Central memory CD4-positive, alpha-beta T cell (primary cell): ENCODE measurements around the gene BRAT1.
"Not testable (repeated sequence)": the region's sequence is repeated elsewhere in the genome, so short reads cannot be mapped to it uniquely, and the experiment has no call there.

Experiments
- DNase-seq: peaks from one replicate; pipeline ENCODE4 v3.0.0; 2022
- total RNA-seq, 3 experiments: gene quantifications; one replicate each; lab custom pipeline; 2026; lab: John Stamatoyannopoulos, UW

Gene BRAT1
- total RNA-seq, result 67.2 to 86.4 (median 68.9) reads per million in 3 experiments

DNA sequence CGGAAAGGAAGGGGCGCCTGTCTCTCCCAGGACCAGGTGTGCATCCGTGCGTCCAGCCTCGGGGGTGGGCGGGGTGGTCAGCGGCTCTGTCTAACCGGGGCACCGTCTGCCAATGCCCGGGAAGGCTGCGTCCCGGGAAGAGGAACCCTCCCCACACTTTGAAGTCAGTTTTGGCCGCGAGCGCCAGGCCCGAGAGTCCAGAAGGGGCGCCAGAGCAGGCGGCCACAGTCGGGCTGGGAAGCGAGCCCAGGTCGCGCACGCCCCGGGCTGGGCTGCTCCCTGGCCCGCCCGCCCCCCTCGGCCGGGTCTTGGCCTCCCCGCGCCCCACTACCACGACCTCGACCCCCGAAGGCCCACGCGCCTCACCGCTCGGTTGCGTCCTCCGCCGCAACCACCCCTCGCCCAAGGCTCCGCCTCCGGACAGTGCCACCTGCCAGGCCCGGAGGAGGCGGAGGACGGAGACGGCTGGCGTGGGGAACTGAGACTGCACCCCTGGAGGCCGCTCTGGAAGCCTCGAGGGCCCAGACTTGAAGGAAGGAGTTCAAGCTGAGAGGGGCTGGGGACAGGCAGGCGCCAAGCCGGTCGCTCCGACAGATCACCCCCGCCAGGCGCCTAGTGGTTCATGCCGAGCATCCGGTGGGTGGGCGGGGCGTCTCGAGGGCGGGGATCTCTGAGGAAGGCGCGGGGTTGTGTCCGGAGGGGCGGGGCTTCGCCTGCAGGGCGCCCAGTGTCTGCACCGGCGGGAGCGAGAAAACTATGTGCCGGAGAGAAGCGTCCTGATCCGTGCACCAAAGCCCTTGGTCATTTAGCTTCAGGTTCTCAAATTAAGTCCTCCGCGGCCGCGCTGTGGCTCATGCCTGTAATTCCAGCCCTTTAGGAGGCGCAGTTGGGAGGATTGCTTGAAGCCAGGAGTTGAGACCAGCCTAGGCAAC is at the start of gene BRAT1:
BRAT1 (minus strand) TSS at position 404 of the 932 bp plus-strand sequence. CDS start 1,093 bp downstream, outside the sequence.
- DNase-seq, result peak; percentile 89

GRCh38 chr7:2604608-2605174 is 49.4 kb upstream of the BRAT1 start:
- DNase-seq, result no peak

GRCh38 chr7:2603044-2603965 is 48.0 kb upstream of the BRAT1 start:
- no peak for DNase-seq

GRCh38 chr7:2602406-2603043 is 47.2 kb upstream of the BRAT1 start:
- no peak for DNase-seq

GRCh38 chr7:2601907-2602306 is 46.6 kb upstream of the BRAT1 start:
- DNase-seq, result no peak

DNA sequence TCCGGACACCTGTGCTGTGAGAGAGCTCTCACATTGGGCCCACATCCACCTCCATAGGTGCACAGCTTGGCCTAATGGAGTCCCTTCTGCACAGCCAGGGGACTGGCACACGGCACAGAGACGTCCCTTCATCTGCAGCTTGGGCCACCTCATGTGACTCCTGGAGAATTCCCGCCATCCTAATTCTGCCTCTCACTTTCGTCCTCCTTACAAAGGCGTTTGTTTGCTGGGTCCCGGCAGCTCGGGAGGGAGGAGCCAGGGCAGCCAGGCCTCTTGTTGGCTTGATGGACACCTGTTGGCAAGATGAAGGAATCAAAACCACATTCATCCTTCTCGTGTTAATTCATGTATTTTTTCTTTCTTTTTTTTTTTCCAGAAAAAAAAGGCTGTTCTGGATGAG is 45.7 kb upstream of the BRAT1 start:
- no peak for DNase-seq

DNA sequence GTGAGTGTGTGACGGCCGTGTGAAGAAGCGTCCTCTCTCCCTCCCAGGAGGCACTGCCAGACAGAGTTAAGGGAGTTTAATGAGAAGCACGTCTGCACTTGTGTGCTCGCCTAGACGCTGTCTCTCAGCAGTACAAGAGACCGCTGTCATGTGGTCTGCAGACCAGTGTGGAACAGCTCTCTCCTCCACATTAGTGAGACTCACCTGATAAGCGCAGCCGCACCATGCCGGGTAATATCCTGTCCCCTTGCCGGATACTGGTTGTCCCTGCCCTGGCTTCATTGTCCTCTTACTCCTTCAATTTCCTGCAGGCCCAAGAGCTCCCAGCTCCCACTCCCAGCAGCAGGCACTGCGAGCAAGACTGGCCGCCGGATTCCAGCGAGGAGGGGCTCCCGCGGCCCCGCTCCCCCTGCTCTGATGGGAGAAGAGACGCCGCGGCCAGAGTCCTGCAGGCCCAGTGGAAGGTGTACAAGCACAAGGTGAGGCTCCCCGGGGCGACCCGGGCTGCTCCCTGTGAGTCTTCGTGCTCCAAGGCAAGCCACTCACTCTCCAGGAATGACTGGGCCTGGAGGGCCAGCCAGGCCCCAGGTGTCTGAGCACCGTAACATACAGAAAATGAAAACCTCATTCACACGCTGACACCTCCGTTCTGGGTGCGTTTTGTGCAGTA is 43.0 kb upstream of the BRAT1 start:
- no peak for DNase-seq

- no peak for DNase-seq
Observed at GRCh38 chr7:2597273-2597640, 41.9 kb upstream of the BRAT1 start.

DNA sequence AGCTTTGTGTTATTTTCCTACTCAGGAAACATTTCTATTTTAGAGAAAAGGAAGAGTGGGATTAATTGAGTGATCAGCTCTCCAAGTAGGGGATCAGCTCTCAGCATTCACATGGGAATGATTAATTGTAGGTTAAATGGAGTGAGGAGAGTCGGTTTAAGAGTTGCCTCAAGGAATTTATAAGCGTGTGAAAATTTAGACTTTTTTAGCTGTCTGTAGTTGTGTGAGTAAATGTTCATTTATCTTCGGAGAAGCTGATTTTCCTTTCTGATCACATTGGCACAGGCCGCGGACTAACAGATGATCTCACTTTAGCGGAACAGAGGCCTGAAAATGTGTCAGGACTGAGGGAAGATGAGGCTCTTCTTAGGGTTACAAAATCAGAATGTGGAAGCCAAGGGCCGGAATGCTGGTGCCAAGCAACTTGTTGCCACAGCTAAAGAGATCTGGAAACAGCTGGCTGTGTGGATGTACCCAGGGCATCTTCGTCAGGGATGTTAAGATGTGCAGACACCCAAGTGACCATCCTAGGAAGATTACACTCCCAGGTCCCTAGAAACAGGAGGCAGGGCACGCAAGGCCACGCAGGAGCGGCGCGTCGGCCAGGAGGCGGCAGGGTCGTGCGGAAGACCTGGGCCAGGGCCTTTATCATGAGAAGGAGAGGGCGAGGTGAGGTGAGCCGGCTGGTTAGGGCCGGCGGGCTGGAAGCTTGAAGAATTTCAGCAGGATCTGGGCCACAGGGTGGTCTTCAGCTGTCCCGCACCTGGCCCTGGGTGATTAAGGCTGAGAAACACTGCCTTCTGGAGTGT is 41.3 kb upstream of the BRAT1 start:
- no peak for DNase-seq

DNA sequence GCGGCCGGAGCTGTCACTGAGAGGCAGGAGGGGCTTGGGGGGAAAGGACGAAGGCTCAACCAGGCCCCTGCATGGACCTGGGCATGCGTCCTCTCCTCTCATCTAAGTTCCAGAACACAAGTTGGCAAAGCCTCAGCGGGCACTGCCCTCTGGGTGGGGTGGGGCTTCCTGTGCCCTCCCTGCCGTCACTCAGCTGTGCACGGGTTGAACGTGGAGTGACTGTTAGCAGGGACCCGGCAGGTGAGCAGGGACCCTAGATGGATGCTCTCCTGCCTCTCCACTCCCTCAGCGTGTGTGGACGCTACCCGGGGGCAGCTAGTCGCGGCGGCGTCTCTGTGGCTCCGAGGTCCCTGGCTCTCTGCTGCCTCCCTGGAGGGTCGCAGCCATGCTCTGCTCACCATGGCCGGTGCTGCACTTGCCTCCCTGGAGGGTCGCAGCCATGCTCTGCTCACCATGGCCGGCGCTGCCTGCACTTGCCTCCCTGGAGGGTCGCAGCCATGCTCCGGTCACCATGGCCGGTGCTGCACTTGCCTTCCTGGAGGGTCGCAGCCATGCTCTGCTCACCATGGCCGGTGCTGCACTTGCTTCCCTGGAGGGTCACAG is 40.0 kb upstream of the BRAT1 start:
- DNase-seq, result no peak

DNA sequence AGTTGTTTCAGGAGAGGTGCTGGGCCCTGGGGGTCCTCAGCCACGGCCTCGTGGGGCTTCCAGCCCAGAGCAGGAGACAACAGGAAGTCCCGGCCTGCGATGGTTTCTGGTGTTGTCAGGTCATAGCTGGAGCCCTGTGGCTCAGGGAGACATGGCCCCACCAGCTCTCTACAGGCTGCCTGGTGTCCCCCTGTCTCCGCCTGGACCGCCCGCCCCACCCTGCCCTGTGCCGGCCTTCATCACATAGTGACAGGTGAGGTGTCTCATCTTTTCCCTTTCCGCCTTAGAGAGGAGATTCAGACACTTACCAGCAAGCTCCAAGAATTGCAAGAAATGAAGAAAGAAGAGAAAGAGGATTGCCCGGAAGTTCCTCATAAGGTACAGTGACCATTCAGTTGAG is 39.3 kb upstream of the BRAT1 start:
- DNase-seq, result no peak

GRCh38 chr7:2593036-2593727 is 37.9 kb upstream of the BRAT1 start:
- DNase-seq, result no peak

GRCh38 chr7:2592375-2592865 is 37.1 kb upstream of the BRAT1 start:
- DNase-seq, result no peak

- not testable (repeated sequence) for DNase-seq
Observed at GRCh38 chr7:2589941-2590340, 34.6 kb upstream of the BRAT1 start.

DNA sequence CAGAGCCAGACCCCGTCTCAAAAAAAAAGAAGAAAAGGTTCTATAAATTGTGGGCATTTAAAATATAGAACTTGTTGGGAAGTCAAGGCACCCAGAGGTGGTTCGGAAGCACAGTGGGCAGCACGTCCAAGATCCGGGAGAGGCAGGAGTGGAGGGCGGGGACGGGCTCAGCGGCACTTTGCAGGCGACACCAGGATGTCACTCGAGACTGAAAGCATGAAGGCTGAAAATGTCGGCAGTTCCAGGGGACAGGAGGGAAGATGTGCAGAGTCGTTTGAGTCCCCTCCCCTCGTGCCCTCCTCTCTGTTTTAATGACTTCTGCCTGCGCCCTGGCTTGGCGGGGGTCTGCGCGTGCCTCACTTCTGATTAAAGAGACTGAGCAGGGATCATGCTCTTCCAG is 34.0 kb upstream of the BRAT1 start:
- DNase-seq, result no peak

DNA sequence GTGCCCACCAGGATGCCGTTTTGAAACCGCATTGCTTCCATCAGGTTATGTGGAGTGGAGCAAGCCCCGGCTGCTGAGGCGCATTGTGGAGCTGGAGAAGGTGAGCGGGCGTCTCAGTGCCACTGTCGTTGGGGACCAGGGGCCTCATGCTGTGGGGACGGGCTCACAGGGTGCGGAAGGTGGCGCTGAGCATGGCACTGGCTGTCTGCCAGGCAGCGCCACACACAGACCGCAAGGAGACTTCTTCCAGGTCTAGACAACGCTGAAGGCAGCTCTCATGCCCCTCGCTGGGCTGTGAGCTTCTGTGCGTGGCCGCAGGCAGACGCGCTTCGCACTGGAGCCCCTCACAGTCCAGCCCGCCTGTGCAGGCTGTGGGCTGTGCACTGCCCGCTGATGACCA is 32.5 kb upstream of the BRAT1 start:
- no peak for DNase-seq

- no peak for DNase-seq
Observed at GRCh38 chr7:2587134-2587533, 31.8 kb upstream of the BRAT1 start.

DNA sequence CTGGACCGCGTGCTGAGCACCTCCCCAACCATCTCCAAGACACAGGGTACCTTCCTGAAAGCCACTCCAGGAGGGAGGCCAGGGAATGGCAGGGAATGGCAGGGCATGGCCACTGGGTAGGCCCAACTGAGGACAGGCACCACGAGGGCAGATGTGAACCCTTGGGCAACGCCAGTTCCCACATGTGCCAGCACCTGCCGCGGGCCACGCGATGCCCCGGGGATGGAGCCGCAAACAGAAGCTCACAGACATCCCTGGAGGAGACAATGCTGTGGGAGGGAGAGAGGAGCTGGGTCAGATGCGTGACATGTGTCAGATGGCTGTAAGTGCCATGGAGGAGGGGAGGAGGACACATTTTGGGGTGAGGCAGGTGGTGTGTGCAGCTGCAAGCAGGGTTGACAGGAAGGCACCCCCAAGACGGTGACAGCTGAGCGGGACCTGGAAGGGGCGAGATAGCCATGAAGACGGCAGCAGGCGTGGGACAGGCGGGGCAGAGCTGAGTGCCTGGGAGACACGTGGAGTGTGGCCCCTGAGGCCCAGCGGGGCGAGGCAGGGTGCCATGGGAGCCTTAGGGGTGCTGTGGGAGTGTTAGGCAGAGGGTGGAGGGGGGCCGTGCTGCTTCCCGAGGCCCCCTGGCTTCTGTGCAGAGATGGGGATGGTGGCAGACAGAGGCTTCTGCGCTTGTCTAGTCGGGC is 31.1 kb upstream of the BRAT1 start:
- DNase-seq, result no peak

DNA sequence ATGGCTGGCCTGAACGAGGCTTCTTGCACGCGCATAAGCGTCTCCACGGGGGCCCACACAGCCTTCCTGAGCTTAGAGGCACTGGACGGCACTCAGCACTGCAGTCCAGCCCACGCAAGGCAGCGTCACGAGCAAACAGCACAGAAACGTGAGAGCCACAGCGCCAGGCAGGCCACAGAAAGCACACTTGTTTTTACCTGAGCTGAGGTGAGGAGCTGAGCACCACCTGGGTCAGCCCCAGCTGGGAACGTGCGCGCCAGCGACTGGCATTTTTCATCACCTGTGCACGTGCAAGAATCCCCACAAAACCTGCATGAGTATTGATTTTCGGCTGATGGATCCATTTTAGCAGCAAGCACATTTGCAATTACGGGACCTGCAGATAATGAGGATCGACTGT is 30.1 kb upstream of the BRAT1 start:
- no peak for DNase-seq
